GM12891 (cell line): ENCODE results near the gene CD96.

Experiments
- PAX5 ChIP-seq: IDR thresholded peaks from 2 replicates; pipeline ENCODE4 v1.6.1; 2011; ENCODE audit warnings: low read length, moderate library complexity, mild to moderate bottlenecking; ENCODE audit not compliant: insufficient read depth, severe bottlenecking
- POLR2A ChIP-seq: IDR thresholded peaks from 2 replicates; pipeline ENCODE4 v1.6.1; 2011; ENCODE audit warnings: low read depth, low read length, control low read depth
- POLR2AphosphoS5 ChIP-seq: IDR thresholded peaks from 2 replicates; pipeline ENCODE4 v1.6.1; 2011; ENCODE audit warnings: low read depth, low read length, control low read depth
- SPI1 ChIP-seq: IDR thresholded peaks from 2 replicates; pipeline ENCODE4 v1.6.1; 2011; ENCODE audit warnings: low read depth, low read length, control low read depth
- TAF1 ChIP-seq: IDR thresholded peaks from 2 replicates; pipeline ENCODE4 v1.6.1; 2011; ENCODE audit warnings: low read depth, low read length, control low read depth

- TF ChIP-seq POLR2AphosphoS5 (no peak), POLR2A (no peak), TAF1 (no peak), SPI1 (no peak), PAX5 (no peak)
Measured at GRCh38 chr3:111635403-111635802, 93.4 kb downstream of the CD96 start.
